Nephron (organoid): Measurements from ENCODE around the gene PRKCD.
A peak's percentile ranks its signal among the peaks of the same experiment; 100 is the strongest.

ENCODE experiments used
- H3K27ac Mint-ChIP-seq, 3 experiments: 2 replicates each; pipeline ENCODE4 v1.8.0; 2020; ENCODE audit warnings: mixed read lengths in 3 of 3, mild to moderate bottlenecking in 2 of 3, moderate library complexity in 1 of 3
- H3K27me3 Mint-ChIP-seq: 2 replicates; pipeline ENCODE4 v1.8.0; 2021; ENCODE audit warnings: low read depth, mild to moderate bottlenecking, moderate library complexity, mixed read lengths
- H3K36me3 Mint-ChIP-seq: 2 replicates; pipeline ENCODE4 v1.8.0; 2020; ENCODE audit warnings: low read depth, mixed read lengths
- H3K4me1 Mint-ChIP-seq: 2 replicates; pipeline ENCODE4 v1.8.0; 2020; ENCODE audit warnings: mixed read lengths
- H3K4me3 Mint-ChIP-seq, 3 experiments: 2 replicates each; pipeline ENCODE4 v1.8.0; 2020; ENCODE audit warnings: mild to moderate bottlenecking in 3 of 3, mixed read lengths in 3 of 3, moderate library complexity in 2 of 3
- H3K9me3 Mint-ChIP-seq: 2 replicates; pipeline ENCODE4 v1.8.0; 2020; ENCODE audit warnings: mixed read lengths
- CTCF ChIP-seq, 3 experiments: fragments of 200-600 bp; sonication (generic); IDR thresholded peaks; one replicate each; pipeline ENCODE4 v1.5.0; 2021; ENCODE audit warnings: antibody characterized with exemption in 3 of 3; ENCODE audit not compliant: unreplicated experiment in 3 of 3

The PRKCD gene

GRCh38 chr3:53198996-53199395 lies 38.0 kb downstream of the PRKCD start:
- Mint-ChIP-seq H3K9me3 (peaks cover 4% of the 10 kb centered on the region), H3K27ac (no peak overlapping the region), H3K36me3 (no peaks in the 10 kb centered on the region), H3K4me3 (no peak overlapping the region), H3K4me1 (peaks cover 22% of the 10 kb centered on the region), H3K27me3 (peaks cover 4% of the 10 kb centered on the region)
- no peak for TF ChIP-seq CTCF (IDR thresholded peaks at IDR 0.05; ENCODE audit: unreplicated experiment in 3 of 3)

- H3K4me3 Mint-ChIP-seq, result no peak overlapping the region
- peaks cover 19% of the 10 kb centered on the region for H3K4me1 Mint-ChIP-seq
- H3K27ac Mint-ChIP-seq, result peak overlapping the region in 1 of 3 experiments; percentile 47
- no peak for TF ChIP-seq CTCF (IDR thresholded peaks at IDR 0.05; ENCODE audit: unreplicated experiment in 3 of 3)
- H3K9me3 Mint-ChIP-seq, result peaks cover 4% of the 10 kb centered on the region
- no peaks in the 10 kb centered on the region for H3K36me3 Mint-ChIP-seq
- H3K27me3 Mint-ChIP-seq, result peaks cover 4% of the 10 kb centered on the region
Measured at GRCh38 chr3:53199834-53200233, 38.8 kb downstream of the PRKCD start.

GRCh38 chr3:53200501-53201498 lies 39.8 kb downstream of the PRKCD start:
- Mint-ChIP-seq H3K9me3 (peaks cover 4% of the 10 kb centered on the region), H3K27me3 (peaks cover 4% of the 10 kb centered on the region), H3K4me3 (no peak overlapping the region), H3K4me1 (peaks cover 19% of the 10 kb centered on the region), H3K36me3 (no peaks in the 10 kb centered on the region), H3K27ac (peak overlapping the region in 1 of 3 experiments; percentile 26)
- TF ChIP-seq CTCF (IDR thresholded peaks at IDR 0.05; ENCODE audit: unreplicated experiment in 3 of 3), result no peak

GRCh38 chr3:53202331-53203015 lies 41.5 kb downstream of the PRKCD start:
- no peak for TF ChIP-seq CTCF (IDR thresholded peaks at IDR 0.05; ENCODE audit: unreplicated experiment in 3 of 3)
- peak overlapping the region in 1 of 3 experiments; percentile 44 for H3K27ac Mint-ChIP-seq
- no peak overlapping the region for H3K4me3 Mint-ChIP-seq
- peaks cover 20% of the 10 kb centered on the region for H3K4me1 Mint-ChIP-seq
- peaks cover 4% of the 10 kb centered on the region for H3K27me3 Mint-ChIP-seq
- peaks cover 4% of the 10 kb centered on the region for H3K9me3 Mint-ChIP-seq
- no peaks in the 10 kb centered on the region for H3K36me3 Mint-ChIP-seq

- Mint-ChIP-seq H3K27ac (no peak overlapping the region), H3K4me3 (no peak overlapping the region), H3K36me3 (no peaks in the 10 kb centered on the region), H3K27me3 (no peaks in the 10 kb centered on the region), H3K9me3 (peaks cover 2% of the 10 kb centered on the region), H3K4me1 (peaks cover 6% of the 10 kb centered on the region)
- no peak for TF ChIP-seq CTCF (IDR thresholded peaks at IDR 0.05; ENCODE audit: unreplicated experiment in 3 of 3)
Measured at GRCh38 chr3:53211706-53212702, 51.0 kb downstream of the PRKCD start.
